ENCODE data around the gene PITPNM1. TPM values are rescaled to one million over a fixed set of nuclear protein-coding genes. Genes with fewer than 3 reads are reported as not detected.
"Not testable (repeated sequence)": the region's sequence is repeated elsewhere in the genome, so short reads cannot be mapped to it uniquely, and the experiment has no call there.

The PITPNM1 gene
- total and polyA plus RNA-seq, 9 donors, result 3.1 to 77.2 (median 6.1) TPM

DNA sequence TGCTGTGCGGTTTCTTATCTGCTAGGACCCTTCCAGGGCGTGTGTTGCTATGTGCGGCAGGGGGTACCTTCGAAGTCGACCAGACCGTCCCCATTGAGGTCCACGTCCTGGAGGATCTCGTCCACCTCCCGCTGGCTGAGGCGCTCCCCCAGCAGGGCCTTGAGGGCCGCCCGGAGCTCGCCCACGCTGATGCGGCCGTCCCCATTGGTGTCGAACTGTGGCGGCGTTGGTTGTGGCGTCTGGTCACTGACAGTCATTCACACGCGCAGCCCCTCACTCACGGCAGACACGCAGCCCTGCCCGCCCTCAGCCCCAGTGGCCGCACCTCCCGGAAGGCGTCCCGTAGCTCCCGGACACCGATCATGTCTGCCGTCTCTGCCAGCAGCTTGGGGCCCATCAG, 14.6 kb upstream of the PITPNM1 start:
- TF ChIP-seq, protein P1, sequence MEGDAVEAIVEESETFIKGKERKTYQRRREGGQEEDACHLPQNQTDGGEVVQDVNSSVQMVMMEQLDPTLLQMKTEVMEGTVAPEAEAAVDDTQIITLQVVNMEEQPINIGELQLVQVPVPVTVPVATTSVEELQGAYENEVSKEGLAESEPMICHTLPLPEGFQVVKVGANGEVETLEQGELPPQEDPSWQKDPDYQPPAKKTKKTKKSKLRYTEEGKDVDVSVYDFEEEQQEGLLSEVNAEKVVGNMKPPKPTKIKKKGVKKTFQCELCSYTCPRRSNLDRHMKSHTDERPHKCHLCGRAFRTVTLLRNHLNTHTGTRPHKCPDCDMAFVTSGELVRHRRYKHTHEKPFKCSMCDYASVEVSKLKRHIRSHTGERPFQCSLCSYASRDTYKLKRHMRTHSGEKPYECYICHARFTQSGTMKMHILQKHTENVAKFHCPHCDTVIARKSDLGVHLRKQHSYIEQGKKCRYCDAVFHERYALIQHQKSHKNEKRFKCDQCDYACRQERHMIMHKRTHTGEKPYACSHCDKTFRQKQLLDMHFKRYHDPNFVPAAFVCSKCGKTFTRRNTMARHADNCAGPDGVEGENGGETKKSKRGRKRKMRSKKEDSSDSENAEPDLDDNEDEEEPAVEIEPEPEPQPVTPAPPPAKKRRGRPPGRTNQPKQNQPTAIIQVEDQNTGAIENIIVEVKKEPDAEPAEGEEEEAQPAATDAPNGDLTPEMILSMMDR (IDR thresholded peaks at IDR 0.05), result no peak
- no peak for TF ChIP-seq POLR2A (IDR thresholded peaks at IDR 0.05)
- TF ChIP-seq EP300 (IDR thresholded peaks at IDR 0.05), result no peak
- intact Hi-C loops (cut with DNase I), result no loop called here

DNA sequence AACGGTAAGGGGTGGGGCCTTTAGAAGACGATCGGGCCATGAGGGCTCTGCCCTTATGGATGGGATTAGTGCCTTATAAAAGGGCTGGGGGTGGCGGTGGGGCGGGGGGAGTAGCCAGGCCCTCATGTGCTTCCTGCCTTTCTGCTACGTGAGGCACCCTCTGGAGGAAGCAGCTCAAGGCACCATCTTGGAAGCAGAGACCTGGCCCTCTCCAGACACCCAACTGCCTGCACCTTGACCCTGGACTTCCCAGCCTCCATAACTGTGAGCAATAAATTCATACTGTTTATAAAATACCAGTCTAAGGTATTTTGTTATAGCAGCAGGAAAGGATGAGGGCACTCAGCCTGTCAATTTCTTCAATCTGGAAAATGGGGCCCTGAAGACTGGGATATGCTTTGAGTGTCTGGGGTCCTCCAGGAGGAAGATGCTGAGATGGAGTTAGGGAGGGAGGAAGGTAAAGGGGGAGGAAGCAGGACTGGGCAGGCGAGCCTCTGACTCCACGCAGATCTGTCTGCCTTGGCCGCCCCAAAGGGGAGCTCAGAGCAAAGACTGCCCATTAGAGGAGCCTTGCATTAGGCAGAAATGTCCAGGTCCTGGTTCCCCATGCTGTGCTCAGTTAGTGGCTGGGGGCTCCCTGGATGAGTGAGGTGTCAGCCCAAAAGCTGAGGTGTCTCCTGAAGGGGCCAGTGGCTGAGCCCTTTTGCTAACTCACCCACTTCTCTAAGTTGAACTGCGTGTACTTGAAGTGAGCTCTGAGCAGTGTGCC, 12.8 kb upstream of the PITPNM1 start:
- no peaks in the 10 kb centered on the region for H3K9me3 ChIP-seq
- H3K4me3 ChIP-seq, result no peak overlapping the region
- intact Hi-C loops (cut with DNase I), result no loop called here
- no peak for DNase-seq
- WGBS, 3 donors, result 71 to 75% (median 72%) methylated on average over 10 of the region's 10 CpGs
- no peaks in the 10 kb centered on the region for H3K27me3 ChIP-seq
- H3K4me1 ChIP-seq (ENCODE audit: insufficient read depth), result no peaks in the 10 kb centered on the region
- TF ChIP-seq POLR2A (IDR thresholded peaks at IDR 0.05) (no peak), EP300 (IDR thresholded peaks at IDR 0.05) (no peak)
- TF ChIP-seq, protein P1 (IDR thresholded peaks at IDR 0.05), result no peak
- no peaks in the 10 kb centered on the region for H3K36me3 ChIP-seq
- no peak overlapping the region for H3K27ac ChIP-seq

More for the DNA sequence above, 14.6 kb upstream of the PITPNM1 start:
- Histone ChIP-seq H3K9me3 (no peaks in the 10 kb centered on the region), H3K36me3 (no peaks in the 10 kb centered on the region), H3K4me1 (ENCODE audit: insufficient read depth) (no peaks in the 10 kb centered on the region), H3K4me3 (no peak overlapping the region), H3K27ac (no peak overlapping the region), H3K27me3 (no peaks in the 10 kb centered on the region)
- DNase-seq, result no peak
- 86 to 90% (median 88%) methylated on average over 32 of the region's 32 CpGs for WGBS, 3 donors

DNA sequence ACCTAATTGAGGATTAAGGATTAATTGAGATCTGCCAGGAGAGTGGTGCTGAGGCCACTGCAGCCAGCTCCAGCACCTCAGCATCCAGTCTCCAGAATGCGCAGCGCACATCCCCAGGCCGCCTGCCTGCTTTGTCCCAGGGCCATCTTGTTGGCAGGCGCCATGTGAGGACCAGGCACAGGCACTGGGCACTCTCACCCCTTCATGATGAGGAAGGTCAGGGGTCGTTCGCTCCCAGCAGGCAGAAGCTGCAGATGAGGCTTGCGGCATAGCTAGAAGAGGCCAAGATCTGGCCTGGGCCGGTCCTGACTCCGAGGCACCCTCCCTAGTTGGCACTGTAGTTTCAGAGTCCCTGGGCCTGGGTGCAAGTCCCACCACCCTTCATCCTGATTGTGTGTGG, 11.6 kb upstream of the PITPNM1 start:
- H3K27me3 ChIP-seq, result no peaks in the 10 kb centered on the region
- TF ChIP-seq POLR2A (IDR thresholded peaks at IDR 0.05) (no peak), EP300 (IDR thresholded peaks at IDR 0.05) (no peak)
- TF ChIP-seq, protein P1 (IDR thresholded peaks at IDR 0.05), result no peak
- no peak overlapping the region for H3K4me3 ChIP-seq
- H3K36me3 ChIP-seq, result no peaks in the 10 kb centered on the region
- intact Hi-C loops (cut with DNase I), result no loop called here
- H3K9me3 ChIP-seq, result no peaks in the 10 kb centered on the region
- no peak for DNase-seq
- H3K4me1 ChIP-seq (ENCODE audit: insufficient read depth), result no peaks in the 10 kb centered on the region
- no peak overlapping the region for H3K27ac ChIP-seq
- WGBS, 3 donors, result 91 to 93% (median 91%) methylated on average over 9 of the region's 9 CpGs

DNA sequence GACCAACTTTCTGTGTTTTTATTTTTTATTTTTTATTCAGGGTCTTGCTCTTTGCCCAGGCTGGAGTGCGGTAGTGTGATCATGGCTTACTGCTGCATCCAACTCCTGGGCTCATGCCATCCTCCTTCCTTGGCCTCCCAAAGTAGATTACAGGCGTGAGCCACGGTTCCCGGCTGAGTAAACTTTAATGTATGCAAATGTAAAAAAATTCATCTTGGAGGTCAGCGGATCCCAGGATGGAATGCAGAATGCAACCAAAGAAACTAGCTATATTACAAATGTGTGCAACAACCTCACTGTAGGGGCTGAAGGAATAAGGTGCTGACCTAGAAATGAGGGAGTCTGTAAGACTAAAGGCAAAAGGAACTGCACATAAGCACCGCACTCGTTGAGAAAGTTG, 9.0 kb upstream of the PITPNM1 start:
- TF ChIP-seq POLR2A (IDR thresholded peaks at IDR 0.05), result no peak
- TF ChIP-seq, protein P1 (IDR thresholded peaks at IDR 0.05), result no peak
- Histone ChIP-seq H3K36me3 (no peaks in the 10 kb centered on the region), H3K27me3 (no peaks in the 10 kb centered on the region), H3K4me3 (no peak overlapping the region), H3K27ac (no peak overlapping the region), H3K9me3 (no peaks in the 10 kb centered on the region), H3K4me1 (ENCODE audit: insufficient read depth) (no peaks in the 10 kb centered on the region)
- DNase-seq, result no peak
- 44 to 62% (median 44%) methylated on average over 7 of the region's 7 CpGs for WGBS, 3 donors
- intact Hi-C loops (cut with DNase I), result no loop called here

DNA sequence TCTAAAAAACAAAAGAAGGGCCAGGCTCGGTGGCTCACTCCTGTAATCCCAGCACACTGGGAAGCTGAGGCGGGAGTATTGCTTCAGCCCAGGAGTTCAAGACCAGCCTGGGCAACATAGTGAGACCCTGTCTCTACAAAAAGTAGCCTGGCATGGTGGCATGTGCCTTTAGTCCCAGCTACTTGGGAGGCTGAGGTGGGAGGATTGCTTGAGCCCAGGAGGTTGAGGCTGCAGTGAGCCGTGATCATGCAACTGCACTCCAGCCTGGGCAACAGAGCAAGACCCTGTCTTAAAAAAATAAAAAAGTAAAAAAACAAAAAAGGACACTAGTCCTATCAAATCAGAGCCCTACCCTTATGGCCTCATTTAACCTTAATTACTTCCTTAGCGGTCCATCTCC, 6.4 kb upstream of the PITPNM1 start:
- H3K4me3 ChIP-seq; intact Hi-C loops (cut with DNase I); H3K27ac ChIP-seq; H3K36me3 ChIP-seq; H3K4me1 ChIP-seq (ENCODE audit: insufficient read depth); H3K27me3 ChIP-seq; DNase-seq; H3K9me3 ChIP-seq: not testable (repeated sequence)
- WGBS, 3 donors, result 80 to 93% (median 82%) methylated on average over 4 of the region's 4 CpGs
